ENCODE measurements around the gene ZNF184. TPM values are rescaled to one million over a fixed set of nuclear protein-coding genes. Genes with fewer than 3 reads are reported as not detected.

ZNF184 gene
- total and polyA plus RNA-seq, 9 of the 15 experiments (the other 6 are each of a cell fraction or from before 2014, with no cell fraction given): 7.6 to 22.2 (median 12.8) TPM

GRCh38 chr6:27472617-27473400 is at the start of gene ZNF184 (continued):
- TF ChIP-seq ZNF407 (IDR thresholded peaks at IDR 0.05; ENCODE audit: low read depth): no peak
- peak; percentile 53 for TF ChIP-seq POU5F1 (IDR thresholded peaks at IDR 0.05; ENCODE audit: borderline replicate concordance, low read depth, low read length, partially characterized antibody)
- no peak for TF ChIP-seq WHSC1 (IDR thresholded peaks at IDR 0.05; ENCODE audit: low read length)
- peak; percentile 83; the same call in 1 of the 2 replicates for TF ChIP-seq ATF6 (CRISPR knock-in tag; IDR thresholded peaks at IDR 0.05)
- TF ChIP-seq GABPB2 (CRISPR knock-in tag; conservative IDR thresholded peaks at IDR 0.05): no peak
- TF ChIP-seq ZNF655 (CRISPR knock-in tag; IDR thresholded peaks at IDR 0.05): no peak
- no peak for TF ChIP-seq CREBBP (IDR thresholded peaks at IDR 0.05; ENCODE audit: low read depth, low read length)

Measured in K562 (cell line).